ENCODE measurements around the gene TMEM163.
"Not testable (repeated sequence)": the region's sequence is repeated elsewhere in the genome, so short reads cannot be mapped to it uniquely, and the experiment has no call there.

The TMEM163 gene

GRCh38 chr2:134718817-134719814, at the start of gene TMEM163:
TMEM163 (minus strand) TSS chr2:134719000.
- DNase-seq, result no peak

DNA sequence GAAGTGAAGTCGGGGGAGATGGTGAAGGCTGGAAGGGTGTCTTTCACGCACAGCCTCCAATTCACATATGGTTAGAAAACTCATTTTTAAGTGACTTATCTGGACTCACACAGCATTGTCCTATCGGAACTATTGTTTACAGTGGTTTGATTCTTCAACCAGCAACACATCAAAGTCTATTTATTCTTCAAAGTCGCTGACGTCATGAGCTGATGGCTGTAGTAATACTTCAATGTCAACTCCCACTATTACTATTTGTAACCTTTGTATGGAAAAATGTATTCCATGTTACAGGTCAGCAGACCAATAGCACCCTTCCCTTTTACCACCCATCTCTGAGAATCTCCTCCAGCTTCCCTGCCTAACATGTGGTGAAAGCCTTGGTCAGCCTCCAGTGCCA, 47.8 kb upstream of the TMEM163 start:
- no peak for DNase-seq

DNA sequence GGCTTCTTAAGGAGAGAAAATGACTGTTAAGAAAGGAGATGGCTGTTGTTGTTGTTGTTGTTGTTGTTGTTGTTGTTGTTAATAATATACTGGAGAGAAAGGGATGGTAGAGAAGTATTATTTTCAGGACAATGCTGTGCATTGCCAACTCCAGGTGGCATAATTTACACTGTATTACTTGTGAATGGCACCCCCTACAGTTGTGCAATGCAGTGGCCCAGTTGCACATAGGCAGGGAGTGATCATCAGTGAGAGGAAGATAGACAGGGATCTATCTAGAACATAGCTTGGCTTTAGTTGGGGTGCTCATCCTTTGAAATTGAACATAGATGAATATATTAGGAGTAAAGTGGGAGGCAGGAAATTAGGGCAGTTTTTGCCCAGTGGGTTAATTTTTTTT, 47.2 kb upstream of the TMEM163 start:
- DNase-seq, result no peak

- no peak for DNase-seq
Observed at GRCh38 chr2:134764164-134764563, 45.4 kb upstream of the TMEM163 start.

GRCh38 chr2:134763164-134763710, 44.4 kb upstream of the TMEM163 start:
- DNase-seq, result no peak

GRCh38 chr2:134762508-134762907, 43.7 kb upstream of the TMEM163 start:
- DNase-seq, result no peak

GRCh38 chr2:134760385-134760784, 41.6 kb upstream of the TMEM163 start:
- DNase-seq, result no peak

GRCh38 chr2:134758633-134759032, 39.8 kb upstream of the TMEM163 start:
- DNase-seq, result no peak

GRCh38 chr2:134751981-134752380, 33.2 kb upstream of the TMEM163 start:
- not testable (repeated sequence) for DNase-seq

DNA sequence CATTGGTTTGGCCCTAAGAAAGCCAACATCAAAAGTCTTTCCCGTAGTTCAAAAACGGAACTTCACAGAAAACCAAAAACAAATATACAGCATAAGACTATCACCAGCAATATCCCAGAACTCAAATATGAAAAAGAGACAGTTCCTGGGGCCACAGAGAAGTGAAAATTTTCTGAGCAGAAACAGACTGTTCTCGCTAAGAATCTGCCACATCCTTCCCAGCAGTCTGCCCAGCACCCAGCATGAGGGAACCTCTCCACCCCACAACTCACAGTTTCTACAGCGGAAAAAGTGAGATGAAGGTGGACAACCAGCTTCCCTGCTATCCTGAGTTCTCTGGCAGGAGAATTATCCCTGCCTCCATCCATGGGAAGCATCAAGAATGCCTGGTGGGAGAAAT, 26.7 kb upstream of the TMEM163 start:
- DNase-seq, result no peak

- DNase-seq, result no peak
Observed at GRCh38 chr2:134745023-134745422, 26.2 kb upstream of the TMEM163 start.

DNA sequence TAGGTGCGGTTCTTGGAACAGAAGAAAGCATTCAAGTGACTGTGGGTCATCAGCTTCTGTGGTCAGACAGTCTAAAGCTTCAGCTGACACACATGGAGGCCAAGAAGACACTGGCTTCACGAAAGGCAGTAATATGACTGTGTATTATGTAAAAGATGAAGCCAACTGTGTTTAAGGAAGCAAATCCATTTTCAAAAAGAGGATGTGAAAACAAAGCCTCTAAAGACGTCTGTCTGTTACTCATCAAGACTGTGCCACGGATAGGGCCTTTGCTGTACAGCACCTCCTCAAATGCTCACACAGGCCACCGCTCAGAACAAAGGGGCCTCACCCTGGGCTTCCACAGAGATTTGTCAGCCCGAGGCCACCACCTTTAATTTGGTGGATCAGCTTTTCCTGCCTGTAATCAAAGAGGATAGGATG, 21.1 kb upstream of the TMEM163 start:
- DNase-seq, result no peak

DNA sequence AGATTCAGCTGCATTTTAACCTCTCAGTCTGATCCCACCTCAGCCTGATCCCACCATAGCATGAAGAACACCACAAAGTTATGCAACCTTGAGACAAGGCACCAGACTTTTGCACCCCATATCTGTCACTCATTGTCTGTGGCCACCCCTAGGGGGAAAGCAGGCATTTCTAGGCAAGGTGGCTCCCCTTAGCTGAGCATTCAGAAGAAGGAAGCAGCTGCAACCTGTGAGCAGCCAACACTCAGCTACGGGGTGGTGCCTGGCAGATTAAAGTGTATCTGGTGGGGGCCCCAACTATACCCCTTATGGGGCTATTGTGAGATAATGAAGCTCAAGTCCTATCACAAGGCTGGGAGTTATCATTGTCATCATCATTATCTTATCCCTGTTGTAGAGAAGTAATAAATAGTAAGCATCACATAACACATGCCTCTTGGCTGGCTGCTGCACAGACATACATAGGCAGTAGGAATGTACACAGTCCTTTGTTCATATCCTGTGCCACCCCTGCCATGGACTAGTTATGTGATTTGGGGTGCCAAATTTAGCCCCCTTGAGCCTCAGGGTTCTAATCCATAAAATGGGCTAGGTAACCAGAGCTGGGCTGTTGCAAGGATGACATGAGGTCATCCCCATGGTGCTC, 20.6 kb upstream of the TMEM163 start:
- no peak for DNase-seq

GRCh38 chr2:134738141-134738870, 19.5 kb upstream of the TMEM163 start:
- DNase-seq, result no peak

- no peak for DNase-seq
Observed at GRCh38 chr2:134737671-134738070, 18.9 kb upstream of the TMEM163 start.

DNA sequence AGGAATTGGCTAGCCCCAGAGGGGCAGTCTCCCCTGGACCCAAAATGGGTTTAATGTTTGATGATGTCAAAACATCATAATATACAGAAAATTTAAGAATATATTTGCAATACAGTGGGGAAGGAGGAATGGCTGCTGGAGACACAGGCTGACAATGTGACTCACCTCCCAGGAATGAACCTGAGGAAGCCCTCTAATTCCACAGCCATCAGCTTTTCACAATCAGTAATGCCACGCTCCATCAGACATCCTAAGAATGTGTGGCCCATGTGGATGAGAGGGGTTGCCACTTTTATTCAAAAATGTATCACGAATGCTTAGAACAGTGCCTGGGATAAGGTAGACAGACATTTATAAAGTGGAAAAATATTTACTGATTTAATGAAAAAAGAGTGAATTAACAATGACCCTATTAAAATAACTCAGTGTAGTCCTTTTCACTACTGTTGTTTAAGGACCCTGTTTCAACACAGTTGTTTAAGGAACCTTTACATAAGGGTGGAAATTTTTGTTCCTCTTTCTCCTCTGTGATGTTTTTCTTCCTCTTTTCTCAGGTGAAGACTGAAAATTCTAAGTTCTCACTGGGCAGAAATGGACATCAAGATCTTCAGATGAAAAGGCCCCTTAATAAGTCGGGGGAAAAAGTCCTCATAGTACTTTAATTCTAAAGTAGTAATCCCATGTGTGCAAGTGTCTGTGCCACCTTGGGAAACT, 17.5 kb upstream of the TMEM163 start:
- no peak for DNase-seq

DNA sequence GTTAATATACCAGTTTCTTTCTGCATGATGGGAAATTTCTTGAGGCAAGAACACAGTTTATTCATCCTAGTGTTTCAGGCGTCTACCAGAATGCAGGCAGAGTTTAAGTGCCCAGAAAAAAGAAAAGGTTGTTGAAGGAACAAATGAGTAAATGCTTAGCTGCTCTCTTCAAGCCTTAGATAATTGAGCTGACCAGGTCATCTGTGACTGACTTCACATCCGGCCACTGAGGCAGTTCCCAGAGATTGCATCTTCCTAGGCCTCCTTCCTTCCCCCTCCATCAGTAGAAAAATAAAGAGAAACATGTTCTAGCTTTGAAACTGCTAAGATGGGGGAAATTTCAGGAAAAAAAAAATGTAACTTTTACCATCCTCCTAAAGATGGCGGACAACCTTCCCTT, 9.4 kb upstream of the TMEM163 start:
- no peak for DNase-seq

DNA sequence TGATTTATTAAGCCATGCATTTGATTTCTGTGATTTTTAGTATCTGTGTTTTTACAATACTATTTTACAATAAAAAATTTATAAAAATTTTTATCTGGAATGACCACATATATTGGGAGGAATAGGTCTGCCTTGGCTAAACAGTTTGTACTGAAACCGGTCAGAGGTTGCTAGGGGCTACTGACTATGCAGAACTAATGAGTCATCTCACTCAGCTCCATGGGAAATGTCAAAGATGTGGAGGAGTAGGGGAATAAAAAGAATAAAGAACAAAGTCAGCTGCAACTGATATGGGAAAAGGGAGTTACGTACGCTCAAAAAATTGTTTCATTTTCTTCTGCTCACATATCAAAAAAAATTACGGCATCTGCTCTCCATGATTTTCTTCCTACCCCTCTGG, 8.6 kb upstream of the TMEM163 start:
- no peak for DNase-seq

DNA sequence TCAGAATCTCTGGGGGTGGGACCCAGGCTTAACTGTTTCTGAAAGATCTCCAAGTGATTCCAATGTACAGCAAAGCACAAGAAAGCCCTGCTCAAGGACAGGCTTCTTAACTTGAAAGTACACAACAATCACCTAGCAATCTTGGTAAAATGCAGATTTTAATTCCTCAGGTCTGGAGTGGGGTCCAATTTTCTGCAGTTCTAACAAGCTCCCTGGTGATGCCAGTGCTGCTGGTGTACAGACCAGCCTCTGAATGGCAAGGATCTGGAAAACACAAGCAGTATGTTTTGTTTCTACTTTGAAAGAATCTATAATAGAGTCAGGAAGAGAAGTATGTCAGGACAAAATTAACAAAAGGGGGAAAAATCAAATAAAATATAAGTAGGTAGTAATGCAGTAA, 7.8 kb upstream of the TMEM163 start:
- DNase-seq, result no peak

- no peak for DNase-seq
Observed at GRCh38 chr2:134725876-134726275, 7.1 kb upstream of the TMEM163 start.

- no peak for DNase-seq
Observed at GRCh38 chr2:134724341-134724740, 5.5 kb upstream of the TMEM163 start.

- not testable (repeated sequence) for DNase-seq
Observed at GRCh38 chr2:134723742-134724141, 4.9 kb upstream of the TMEM163 start.
